GM21367 (cell line): ENCODE data around the gene ATCAY.
A peak's percentile ranks its signal among the peaks of the same experiment; 100 is the strongest.

Experiments used
- ATAC-seq: cut with Tn5 transposase; IDR thresholded peaks from one replicate; pipeline ENCODE4 v1.9.1; 2021; ENCODE audit not compliant: unreplicated experiment

The ATCAY gene

DNA sequence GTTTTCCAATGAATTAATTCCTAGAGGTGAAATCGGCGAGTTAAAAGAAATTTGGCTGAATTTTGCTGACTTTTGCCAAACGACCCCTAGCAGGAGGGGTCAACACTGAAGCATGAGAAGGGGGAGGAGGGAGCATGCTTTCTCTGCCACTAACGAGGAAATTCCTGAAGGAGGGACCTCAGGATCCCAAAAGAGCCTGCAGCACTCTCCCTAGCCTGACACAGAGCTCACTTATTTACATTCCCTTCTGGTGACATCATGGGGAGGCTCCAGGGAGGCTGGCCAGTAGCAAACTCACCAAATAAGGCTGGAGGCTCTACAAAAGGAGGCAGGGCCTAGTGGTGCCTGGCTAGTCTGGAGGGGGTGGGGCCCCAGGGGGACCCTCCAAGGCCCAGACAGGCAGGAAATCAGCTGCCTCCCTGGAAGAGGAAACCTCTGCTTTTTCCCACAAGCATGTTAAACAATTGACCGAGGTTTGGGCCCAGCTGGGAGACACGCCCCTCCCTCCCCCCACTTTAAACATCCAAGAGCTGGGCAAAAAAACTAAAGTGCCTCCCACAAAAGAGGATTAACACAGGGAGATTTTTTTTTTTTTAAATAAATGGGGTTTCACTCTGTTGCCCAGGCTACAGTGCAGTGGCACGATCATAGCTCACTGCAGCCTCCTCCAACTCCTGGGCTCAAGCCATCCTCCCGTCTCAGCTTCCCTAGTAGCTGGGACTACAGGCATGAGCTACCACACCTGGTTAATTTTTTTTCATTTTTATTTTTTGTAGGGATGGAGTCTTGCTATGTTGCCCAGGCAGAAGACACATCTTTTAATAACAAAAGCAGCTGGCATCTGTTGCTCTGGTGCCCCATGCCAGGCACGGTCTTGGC is 88.3 kb downstream of the ATCAY start:
- no peak for ATAC-seq

DNA sequence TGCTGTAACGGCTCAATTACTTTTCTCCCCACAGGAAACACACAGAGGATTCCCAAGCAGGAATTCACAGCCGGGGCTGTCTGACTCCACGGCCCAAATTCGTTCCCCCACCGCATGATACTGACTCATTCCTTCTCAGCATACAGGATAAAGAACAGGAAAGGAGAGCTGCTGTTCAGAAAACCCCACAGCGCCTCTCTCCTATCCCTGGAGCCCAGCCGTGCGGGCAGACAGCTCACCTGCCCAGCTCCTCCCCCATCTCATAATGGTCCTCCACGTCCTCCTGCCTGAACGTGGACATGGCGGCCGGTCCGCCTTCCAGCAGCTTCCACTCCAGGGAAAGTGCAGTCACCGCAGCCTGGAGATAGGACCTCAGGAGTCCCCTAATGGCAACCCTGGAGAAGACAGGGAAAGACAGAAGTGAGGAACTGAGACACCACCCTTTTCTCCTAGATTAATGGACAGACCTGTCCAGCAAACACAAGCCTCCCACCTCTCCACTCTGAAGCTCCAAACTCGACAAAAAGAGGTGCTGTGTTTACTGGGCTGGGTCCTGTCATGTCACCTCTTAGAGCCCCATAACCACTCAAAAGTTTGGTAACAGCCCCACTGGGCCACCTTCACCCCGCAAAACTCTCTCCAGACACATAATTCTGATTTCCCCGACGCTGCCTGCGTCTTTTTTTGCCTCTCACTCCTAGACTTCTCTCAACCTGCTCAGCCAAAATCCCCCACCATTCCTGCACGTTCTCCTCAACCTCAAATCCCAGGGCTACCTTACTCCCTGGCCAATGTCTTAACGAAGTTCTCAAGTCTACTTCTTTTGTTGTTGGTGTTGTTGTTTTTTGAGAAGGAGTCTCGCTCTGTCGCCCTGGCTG is 89.2 kb downstream of the ATCAY start:
- no peak for ATAC-seq

DNA sequence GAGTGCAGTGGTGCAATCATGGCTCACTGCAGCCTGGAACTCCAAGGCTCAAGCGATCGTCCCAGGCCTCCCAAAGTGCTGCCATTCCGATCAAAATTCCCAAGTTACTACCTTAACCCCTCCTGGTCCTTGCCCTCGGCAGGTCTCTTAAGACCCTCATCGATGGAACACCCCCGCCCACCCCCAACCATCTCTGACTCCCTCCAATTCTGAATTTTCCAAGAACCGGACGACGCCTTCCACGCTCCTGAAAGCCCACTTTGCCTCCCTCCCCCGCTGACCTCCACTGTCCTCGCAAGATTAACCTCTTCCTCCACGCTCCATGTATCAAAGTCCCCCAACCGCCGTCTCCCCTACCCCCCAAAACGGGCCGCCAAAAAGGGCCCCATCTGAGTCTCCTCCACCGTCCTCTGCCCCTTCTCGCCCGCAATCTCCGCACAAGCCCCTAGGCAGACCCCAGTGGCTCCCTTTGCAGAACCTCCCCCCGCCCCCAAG is 89.9 kb downstream of the ATCAY start:
- ATAC-seq = no peak

DNA sequence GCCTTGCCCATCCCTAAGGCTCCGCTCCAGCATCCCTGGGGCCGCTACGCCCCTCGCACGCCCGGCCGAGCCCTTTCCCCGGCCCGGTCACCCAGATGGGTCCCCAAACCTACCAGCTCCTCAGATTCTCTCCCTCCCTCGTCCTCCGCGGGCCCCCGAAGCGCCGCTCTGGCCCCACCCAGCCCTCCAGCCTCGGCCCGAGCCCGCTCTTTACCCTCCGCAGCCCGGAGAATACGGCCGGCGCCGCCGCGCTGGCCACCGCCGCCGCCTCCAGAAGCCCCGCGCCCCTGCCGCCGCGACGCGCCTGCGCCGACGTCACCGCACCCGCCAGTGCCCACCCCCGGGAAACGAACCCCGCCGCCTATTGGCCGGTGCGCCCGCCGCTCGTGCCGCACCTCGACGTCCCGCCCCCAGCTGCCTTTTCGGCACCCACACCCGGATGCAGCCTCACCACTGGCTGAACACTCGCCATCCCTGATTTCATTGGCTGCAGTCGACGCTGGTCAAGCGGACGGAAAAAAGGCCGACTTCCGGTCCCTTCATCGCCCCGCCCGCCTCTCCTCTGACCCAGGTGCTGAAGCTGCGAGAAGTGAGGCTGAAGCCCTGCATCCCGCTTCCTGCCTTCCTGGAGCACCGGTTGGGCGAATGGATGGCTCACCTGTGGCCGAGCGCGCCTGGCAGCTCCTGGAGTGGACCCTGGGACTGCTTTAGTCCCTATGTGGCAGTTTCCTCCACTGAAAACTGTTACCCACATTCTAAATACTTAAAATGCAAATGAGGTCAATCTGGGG is 90.5 kb downstream of the ATCAY start, which contains the start of gene DAPK3:
Gene DAPK3 (minus strand): TSS at position 292 of the 791 bp plus-strand sequence. CDS start 1,364 bp downstream, outside the sequence.
- ATAC-seq = peak; percentile 90

DNA sequence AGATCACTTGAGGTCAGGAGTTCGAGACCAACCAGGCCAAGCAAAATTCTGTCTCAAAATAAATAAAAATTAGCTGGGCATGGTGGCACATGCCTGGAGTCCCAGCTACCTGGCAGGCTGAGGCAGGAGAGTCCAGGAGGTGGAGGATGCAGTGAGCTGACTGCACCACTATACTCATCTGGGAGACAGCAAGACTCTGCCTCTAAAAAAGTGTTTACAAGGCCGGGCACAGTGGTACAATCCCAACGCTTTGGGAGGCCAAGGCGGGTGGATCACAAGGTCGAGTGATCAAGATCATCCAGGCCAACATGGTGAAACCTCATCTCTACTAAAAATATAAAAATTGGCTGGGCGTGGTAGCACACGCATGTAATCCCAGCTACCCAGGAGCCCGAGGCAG is 94.7 kb downstream of the ATCAY start:
- no peak for ATAC-seq

DNA sequence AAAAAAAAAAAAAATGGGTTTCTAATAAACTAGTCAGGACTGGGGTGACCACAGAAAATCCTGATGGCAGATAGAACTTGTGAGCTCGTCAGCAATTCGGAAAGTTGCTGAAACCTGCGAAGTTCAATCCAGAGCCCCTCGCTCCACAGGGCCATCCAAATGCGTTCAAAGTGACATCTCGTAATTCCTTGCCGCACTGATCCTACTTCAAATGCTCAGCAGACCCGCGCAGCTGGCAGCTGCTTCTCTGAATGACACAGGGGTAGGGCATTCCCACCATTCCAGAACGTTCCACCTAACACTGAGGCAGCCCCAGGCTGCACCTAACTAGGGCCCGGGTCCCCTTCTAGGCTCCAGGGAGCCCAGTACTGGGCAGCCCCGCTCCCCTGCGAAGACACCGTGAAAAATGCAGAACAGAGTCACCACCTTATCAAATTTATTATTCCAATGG is 95.2 kb downstream of the ATCAY start:
- no peak for ATAC-seq

DNA sequence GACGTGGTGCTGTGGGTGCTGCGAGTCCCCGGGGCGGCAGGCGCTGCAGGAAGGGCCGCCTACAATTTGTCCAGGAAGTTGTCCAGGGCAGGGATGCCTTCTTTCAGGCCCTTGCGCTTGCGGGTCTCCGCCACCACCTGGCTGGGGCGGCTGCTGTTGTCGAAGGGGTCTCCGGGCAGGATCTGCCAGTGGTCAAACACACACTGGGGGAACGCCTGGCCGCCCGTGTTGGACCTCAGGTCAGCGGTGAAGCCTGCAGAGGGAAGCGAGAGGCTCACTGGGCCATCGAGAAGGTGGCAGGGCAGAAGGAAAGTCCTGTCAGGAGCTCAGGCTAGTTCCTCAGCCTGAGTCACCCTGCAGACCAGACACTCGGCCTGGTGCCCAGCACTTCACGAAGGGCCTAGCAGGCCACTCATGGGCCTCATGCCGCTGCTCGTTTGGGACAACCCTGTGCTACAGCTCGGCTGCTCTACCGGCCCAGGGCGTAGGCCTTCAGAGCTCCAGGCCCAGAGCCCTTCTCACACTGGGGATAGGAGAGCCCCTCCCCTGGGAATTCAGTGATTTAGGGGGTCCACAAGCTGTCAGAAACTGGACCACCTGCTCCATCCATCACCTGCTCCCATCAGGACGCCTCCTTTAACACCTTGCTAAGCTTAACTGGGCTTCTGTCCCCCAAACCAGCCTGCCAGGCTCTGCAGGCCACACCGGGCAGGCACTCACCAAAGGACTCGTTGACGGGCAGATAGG is 96.2 kb downstream of the ATCAY start:
- no peak for ATAC-seq
